Eye (tissue), 1 donor: ENCODE results near the gene RPN1.
A peak's percentile ranks its signal among the peaks of the same experiment; 100 is the strongest.
"Not testable (repeated sequence)": the region's sequence is repeated elsewhere in the genome, so short reads cannot be mapped to it uniquely, and the experiment has no call there.

Experiments used
- DNase-seq: peaks from one replicate; pipeline ENCODE4 v3.0.0-alpha.2; 2015

The RPN1 gene

DNA sequence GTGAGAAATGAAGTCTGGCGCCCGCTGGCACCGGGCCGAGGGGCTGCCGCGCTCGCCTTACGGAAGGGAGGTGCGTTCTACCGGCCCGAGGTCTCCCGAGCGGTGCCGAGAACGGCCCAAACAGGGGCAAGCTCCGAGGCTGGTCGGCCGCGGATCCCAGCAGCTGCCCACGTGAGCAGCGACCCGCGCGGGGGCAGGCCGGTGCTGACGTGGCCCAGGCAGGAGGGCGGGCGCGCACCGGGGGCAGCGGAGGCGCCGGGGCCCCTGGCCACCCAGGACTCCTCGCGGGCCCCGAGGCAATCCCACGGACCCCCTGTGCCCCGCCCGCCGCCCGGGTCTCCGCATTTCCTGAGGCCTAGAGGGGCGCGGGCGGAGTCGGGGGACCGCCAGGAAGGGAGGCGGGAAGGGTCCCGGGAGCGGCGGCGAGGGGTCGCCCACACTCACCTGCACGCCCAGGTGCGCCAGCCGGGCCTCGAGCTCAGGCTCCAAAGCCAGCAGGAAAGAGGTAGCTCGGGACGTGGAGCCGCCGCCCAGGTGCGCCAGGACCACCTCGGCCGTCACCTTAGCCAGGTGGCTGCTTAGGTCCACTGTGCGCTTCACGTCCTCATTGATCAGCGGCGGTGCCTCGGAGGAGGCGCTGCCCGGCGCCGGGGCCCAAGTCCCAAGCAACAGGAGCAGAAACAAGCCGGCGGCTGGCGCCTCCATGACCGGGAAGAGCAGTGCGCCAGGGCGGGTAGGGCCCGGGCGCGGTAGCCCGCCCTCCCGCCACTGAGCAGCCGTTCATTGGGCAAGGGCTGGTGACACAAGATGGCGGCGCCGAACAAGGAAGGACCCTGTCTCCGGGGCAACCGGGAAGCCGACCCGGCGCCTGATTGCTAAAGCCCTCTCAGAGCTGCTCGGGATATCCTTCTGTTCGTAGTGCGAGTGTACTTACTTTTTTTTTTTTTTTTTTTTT lies at the start of gene RPN1:
Gene RPN1, minus strand, starts transcription at position 723 of the 955 bp plus-strand sequence. Its CDS starts 18 bp downstream, at position 705.
- peak; percentile 98 for DNase-seq

DNA sequence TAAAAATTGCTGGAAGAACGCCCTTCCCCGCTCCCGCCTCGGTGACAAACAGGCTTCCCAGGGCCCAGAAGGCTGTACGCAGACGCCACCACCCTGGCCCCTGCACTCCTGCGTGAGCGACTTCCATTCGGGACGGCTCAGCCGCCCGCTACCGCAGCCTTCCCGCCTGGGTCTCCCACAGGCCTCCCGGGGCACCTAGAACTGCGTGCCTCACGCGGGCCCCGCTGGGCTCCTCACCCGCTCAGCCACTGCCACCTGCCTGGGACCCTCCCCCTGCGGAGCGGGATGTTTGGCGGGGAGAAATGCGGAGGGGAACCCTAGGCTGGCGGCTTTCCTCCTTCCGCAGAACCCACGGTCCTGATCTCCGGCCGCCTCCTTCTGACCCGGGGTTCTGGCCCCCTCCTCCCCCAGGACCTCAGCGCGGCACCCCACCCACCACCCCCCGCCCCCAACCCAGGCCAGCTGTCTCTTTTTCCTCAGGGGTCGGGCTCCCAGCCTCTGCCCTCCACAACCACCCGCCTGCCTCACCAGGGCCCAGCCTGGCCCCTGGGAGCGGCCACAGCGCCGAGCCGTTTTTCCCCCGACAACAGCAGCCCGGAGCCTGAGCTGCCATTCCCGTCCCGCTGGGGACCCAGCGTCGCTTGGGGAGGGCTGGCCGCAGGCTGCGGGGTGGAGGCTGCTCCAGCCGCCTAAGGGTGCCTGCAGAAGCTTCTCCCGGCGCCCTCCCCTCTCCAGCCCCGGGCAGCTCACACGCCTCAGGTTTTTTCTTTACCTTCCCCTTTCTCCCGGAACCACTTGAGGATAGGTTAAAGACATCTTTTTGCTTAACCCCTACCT lies 47.8 kb upstream of the RPN1 start:
- peak; percentile 78 for DNase-seq

DNA sequence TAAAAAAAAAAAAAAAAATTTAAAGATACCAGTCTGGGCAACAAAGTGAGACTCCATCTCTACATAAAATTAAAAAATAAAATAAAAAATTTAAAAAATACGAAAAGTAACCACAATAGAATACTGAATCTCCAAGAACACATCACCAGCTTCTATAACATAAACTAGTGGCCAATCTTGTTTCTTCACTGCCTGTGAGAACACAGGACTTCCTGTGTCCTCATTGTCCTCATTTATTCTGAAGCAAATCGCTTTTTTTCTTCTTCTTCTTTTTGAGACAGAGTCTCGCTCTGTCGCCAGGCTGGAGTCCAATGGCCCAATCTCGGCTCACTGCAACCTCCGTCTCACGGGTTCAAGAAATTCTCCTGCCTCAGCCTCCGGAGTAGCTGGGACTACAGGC lies 46.7 kb upstream of the RPN1 start:
- DNase-seq, result no peak

DNA sequence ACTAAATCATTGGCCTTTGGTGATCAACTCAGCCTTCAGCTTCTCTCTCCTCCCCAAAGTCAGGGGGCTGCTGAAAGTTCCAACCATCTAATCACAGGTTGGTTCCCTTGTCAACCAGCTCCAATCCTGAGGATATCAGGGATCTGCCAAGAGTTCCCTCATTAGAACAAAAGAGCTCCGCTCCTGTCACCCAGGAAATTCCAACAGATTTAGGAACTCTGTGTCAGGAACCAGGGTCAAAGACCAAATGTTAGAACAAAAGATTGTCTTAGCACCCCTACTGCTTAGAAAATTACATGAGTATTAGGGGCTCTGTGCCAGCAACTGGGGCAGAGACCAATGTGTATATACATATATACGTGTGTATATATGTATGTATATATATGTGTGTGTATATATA lies 43.1 kb upstream of the RPN1 start:
- no peak for DNase-seq

DNA sequence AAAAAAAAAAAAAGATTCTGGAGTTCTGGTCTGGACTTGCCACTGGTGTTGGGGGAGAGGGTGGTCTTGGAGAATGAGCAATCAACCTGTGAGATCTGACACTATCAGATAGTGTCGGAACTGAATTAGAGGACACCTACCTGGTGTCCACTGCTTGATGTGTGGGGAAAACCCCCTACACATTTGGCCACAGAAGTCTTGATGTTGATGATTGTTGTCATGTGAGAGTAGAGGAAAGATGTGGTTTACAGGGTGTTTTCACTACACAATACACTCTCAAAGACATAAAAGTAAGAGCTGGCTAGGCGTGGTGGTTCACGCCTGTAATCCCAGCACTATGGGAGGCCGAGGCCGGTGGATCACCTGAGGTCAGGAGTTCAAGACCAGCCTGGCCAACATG lies 38.4 kb upstream of the RPN1 start:
- DNase-seq, result no peak

DNA sequence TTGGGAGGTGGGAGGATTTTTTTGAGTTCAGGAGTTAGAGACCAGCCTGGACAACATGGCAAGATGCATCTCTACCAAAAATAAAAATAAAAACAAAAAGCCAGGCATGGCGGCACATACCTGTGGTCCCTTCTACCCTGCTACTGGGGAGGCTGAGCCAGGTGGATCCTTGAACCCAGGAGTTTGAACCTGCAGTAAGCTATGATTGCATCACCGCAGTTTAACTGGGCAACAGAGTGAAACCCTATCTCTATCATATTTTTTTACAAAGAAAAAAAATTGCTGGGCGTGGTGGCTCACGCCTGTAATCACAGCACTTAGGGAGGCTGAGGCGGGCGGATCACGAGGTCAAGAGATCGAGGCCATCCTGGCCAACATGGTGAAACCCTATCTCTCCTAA lies 35.8 kb upstream of the RPN1 start:
- DNase-seq, result no peak

DNA sequence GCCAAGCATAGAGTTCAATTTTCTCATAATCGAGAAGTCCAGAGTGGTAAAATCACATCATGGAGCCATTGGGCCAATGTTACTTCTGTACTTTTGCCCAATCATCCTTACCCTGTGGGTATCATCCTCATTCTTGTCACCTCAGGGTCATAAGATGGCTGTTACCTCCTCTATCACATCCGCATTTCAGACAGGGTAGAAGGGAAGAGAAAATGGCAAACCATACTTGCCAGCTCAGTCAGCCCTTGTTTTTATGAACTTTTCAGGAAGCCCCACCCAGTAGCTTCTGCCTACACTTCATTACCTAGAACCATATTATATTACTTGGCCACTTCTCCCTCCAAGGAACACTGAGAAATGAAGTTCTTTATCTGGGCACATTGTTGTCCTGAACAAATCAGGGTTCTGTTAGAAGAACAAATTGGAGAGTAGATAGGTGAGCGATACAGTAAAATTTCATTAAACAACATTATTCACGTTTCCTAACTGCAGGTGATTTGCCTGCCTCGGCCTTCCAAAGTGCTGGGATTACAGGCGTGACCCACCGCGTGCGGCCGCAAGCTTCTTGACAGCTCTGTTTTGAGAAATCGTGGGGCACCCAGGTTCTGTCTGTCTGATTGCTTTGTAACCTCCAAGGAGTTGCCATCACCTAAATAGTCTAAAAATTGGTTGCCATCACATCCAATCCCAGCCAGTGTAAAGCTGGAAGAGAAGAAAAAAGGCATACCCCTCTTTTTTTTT lies 34.5 kb upstream of the RPN1 start:
- no peak for DNase-seq

DNA sequence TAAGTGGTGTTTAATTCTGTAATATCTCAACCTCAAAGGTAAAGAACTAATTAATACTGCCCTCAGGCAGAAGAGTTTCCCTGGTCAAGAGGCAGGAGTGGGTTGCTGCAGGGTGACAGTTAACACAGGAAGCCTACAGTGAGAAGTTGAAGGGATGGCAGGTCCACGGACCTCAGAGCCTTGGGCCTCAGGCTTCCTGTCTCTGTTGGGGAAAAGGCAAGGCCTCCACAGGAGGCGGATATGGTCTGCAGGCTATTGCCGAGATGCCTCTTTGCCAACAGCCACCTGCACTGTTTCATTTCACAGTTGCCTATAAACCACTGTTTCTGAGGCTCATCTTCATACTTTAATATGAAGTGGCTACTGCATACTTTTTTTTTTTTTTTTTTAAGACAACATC lies 33.3 kb upstream of the RPN1 start:
- DNase-seq, result no peak

DNA sequence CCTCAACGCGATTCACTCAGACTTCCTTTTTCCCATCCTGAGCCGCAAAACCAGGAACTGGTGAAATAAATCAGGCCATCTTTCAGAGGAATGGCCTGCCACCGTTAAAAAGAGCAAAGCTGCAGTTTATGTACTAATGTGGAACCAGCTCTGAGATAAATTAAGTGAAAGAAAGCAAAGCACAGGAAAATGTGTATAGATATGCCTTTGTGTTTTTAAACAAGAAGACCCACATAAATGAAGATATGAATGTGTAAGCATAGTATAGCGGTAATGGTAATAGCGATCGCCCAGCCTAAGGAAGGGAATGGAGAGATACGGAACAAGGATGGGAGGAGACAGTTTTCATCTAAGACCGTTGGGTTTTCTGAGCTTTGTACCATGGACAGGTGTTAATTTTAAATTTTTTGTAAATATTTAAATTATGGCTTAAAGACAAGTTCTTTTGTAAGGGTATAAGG lies 30.8 kb upstream of the RPN1 start:
- DNase-seq, result no peak

DNA sequence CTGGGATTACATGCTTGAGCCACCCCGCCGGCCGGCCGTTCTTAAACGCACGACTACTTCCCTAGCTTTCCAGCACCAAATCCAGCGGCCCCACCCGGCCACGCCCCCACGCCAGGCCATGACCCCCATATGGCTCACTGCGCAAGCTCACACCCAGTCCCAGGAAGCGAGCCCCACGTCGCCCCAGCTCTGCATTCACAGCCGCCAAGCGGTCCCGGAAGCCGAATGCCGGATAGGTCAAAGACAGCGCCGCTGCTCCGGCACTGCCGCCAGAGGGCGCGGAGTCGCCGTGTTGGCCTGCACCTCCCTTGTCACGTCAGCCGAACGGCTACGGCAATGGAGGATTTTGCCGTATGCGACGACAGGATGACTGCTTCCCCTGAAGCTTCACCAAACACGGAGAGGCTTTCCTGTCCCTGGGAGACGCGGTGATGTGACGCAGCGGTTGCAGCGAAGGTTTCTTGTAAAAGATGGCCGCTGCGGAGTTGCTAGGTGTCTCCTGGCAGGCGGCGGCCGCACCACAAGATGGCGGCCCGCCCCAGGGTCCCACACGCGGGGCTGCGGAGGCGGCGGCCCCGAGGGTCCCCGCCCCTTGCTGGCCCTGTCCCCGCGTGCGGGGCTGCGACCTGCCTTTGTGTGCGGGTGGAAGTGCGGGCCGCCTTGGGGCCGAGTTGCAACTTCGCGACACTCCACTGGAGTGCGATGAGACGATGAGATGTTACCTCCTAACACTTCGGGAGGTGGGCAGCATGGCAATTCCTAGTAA lies 30.2 kb upstream of the RPN1 start:
- peak; percentile 98 for DNase-seq

DNA sequence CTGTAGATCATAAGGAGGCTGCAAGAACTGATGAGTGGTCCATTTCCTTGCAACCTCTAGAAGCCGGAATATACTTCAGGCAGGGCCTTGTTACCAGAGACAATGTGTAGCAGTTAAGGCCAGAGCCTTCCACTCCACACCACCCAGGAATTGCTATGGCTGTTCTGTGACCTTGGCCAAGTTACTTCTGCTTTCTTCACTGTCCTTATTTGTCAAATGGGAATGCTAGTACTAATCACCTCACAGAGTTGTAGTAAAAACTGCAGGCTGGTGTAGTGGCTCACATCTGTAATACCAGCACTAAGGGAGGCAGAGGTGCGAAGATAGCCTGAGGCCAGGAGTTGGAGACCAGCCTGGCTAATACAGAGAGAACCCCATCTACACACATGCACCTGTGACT lies 28.7 kb upstream of the RPN1 start:
- no peak for DNase-seq

DNA sequence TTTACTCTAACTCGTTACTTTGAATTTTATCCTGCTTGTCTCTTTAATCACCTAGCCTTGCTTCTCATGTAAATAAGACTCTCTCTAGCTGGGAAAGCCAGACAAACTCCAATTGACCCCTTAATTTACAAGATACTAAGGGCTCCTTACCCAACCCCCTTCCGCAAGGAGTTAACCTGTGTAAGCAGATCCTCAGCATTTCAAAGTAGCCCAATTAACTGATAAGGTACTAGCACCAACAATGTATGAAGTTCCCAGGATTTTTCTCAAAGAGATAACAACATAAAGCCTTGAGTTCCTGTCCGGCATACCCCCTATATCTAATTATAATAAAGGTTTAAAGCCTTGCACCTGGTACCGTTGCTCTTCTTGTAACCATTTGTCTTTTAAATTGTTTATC lies 25.2 kb upstream of the RPN1 start:
- DNase-seq, result not testable (repeated sequence)

DNA sequence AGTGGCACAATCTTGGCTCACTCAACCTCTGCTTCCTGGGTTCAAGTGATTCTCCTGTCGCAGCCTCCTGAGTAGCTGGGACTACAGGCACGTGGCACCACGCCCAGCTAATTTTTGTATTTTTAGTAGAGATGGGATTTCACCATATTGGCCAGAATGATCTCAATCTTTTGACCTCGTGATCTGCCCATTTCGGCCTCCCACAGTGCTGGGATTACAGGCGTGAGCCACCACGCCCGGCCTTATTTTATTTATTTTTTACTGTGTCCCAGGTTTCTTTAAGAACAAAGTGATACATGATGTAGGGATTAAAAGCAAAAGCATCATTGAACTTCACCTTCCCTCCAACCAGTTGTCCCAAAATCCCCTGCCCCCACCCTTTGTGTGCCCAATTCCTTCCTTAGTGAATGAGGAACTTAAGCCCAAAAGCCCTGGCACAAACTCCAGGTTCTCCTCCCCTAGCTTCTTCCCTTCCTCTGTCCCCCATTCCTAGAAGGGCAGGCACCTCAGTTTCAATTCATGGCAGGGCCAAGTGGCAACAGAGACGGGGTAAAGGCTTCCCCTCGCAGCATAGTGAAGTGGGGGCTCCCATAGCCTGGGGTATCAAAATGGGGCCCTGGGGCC lies 23.7 kb upstream of the RPN1 start:
- no peak for DNase-seq

DNA sequence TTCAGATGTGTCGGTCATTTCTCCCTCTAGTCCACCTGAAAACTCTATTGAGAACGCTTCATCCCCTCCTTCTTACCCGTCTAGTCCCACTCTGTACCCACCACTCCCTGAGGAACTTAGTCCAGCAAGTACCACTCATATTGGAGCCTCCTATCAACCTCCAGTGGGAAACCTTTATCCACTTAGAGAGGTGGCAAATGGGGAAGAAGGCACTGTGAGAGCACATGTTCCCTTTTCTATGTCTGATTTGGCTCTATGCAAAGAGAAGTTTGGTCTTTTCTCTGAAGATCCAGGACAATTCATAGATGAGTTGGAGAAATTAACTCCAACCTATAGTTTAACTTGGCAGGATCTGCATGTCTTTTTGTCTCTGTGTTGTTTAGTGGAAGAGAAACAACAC lies 17.0 kb upstream of the RPN1 start:
- DNase-seq, result no peak

DNA sequence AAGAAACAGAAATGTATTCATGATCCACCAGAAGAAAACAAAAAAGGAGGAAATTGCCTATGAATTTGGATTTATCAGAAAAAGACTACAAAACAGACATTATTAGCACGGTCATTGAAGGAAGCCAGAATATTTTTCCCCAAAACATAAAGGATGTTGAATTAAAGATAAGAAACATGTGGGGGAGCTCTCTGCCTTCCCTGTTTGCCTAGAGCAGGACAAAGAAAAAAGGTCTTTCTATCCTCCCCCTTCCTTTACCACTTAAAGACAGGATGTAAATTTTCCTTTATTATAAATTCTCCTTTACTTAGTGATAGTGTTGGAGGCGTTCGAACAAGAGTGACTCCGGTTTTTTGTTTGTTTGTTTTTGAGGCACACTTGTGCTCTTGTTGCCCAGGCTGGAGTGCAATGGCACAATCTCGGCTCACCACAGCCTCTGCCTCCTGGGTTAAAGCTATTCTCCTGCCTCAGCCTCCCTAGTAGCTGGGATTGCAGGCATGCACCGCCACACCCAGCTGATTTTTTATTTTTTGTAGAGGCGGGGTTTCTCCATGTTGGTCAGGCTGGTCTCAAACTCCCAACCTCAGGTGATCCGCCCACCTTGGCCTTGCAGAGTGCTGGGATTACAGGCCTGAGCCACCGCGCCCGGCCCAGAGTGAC lies 14.9 kb upstream of the RPN1 start:
- DNase-seq, result no peak

DNA sequence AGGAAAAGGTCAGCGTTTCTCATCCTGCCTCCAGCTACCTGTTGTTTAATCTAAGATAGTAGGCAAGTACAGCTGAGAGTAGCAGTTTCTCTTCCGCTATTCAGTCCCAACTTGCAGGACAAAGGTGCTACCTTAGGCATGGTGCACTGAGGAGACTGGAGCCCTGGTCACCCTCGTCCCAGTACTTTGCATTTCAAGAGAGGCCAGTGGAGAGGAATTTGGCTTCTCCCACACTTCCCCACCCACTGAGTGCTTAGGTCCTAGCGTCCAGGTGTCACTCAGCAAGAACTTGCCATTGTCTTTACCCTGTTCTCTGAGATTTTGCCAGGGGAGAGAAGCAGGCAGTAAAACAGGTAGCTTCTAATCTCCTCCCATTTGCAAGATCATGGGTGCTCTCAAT lies 12.5 kb upstream of the RPN1 start:
- DNase-seq, result no peak

DNA sequence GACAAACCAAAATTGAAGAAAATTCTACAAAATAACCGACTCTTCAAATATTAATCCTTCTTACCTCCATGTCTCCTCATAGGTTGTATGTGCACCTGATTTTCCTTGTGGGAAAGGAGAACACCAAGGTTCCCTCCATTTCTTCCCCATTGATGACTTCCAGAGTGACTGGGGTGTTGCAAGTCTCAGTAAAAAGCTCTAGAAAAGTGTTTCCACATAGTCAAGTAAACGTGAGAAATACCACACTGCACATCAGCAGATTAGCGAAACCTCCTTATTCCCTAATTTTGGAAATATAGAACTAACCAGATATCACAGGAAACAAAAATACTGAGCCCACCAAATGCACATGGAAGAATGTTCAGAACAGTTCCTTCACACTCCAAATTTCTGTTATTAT lies 4.9 kb upstream of the RPN1 start:
- no peak for DNase-seq

DNA sequence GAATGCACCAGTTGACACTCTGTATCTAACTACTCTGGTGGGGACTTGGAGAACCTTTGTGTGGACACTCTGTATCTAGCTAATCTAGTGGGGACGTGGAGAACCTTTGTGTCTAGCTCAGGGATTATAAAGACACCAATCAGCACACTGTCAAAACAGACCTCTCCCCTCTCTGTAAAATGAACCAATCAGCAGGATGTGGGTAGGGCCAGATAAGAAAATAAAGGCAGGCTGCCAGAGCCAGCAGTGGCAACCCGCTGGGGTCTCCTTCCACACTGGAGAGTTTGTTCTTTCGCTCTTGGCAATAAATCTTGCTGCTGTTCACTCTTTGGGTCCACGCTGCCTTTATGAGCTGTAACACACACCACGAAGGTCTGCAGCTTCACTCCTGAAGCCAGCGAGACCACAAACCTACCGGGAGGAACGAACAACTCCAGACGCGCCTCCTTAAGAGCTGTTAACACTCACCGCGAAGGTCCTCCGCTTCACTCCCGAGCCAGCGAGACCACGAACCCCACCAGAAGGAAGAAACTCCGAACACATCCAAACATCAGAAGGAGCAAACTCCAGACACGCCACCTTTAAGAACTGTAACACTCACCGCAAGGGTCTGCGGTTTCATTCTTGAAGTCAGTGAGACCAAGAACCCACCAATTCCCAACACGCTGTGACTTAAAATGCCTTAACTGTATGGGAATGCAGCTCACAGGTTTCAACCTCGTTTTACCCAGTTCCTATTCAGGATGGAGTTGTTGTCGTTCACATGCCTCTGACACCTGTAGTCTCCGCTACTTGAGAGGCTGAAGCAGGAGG lies 3.6 kb upstream of the RPN1 start:
- DNase-seq, result not testable (repeated sequence)

DNA sequence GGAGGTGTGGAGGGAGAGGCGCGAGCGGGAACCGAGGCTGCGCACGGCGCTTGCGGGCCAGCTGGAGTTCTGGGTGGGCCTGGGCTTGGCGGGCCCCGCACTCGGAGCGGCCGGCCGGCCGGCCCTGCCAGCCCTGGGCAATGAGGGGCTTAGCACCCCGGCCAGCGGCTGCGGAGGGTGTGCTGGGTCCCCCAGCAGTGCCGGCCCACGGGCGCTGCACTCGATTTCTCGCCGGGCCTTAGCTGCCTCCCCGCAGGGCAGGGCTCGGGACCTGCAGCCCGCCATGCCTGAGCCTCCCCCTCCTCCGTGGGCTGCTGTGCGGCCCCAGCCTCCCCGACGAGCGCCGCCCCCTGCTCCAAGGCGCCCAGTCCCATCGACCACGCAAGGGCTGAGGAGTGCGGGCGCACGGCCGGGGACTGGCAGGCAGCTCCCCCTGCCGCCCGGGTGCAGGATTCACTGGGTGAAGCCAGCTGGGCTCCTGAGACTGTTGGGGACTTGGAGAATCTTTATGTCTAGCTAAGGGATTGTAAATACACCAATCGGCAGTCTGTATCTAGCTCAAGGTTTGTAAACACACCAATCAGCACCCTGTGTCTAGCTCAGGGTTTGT lies 2.9 kb upstream of the RPN1 start:
- not testable (repeated sequence) for DNase-seq
